NCI-H2029 treated with DMSO at 0.1 percent for 48 hours (cell line): ENCODE measurements around the gene PEPD.
"Not testable (repeated sequence)": the region's sequence is repeated elsewhere in the genome, so short reads cannot be mapped to it uniquely, and the experiment has no call there.

ENCODE experiments used
- DNase-seq: peaks from one replicate; lab custom pipeline; 2025; lab: John Stamatoyannopoulos, UW

Gene PEPD

GRCh38 chr19:33521480-33522370 is at the start of gene PEPD:
PEPD (minus strand) TSS chr19:33521791; CDS start chr19:33521760, 31 bp downstream.
- DNase-seq: peak; percentile 19

DNA sequence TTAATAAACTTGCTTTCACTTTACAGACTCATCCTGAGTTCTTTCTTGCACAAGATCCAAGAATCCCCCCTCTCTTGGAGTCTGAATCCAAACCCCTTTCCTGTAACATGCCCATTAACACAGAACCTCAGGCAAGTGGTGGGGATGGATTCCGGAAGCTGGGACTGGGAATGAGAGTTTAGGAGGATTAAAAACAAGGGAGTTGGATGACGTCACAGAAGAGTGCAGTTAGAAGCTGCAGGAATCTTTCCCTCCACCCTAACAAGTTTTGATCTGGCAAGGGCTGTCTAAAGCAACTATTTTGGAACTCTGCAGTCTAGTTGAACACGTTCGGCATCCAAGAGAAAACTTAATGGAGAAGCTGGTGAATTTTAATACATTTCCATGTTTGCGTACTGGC is 48.2 kb upstream of the PEPD start:
- DNase-seq: no peak

DNA sequence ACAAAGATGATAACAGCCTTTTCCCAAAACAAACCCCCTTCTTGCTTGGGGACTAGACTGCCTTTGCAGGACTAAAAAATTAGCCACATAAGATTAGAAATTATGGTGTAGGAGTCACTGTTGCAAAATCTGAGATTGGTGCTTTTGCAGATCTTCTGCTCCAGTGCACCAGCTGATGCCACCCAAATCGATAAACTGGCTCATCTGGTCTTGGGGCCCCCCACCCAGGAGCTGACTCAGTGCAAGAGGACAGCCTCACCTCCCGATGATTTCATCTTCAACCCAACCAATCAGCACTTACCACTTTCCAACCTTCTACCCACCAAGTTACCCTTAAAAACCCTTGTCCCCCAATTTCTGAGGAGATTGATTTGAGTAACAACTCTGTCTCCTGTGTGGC is 47.1 kb upstream of the PEPD start:
- no peak for DNase-seq

GRCh38 chr19:33564836-33565338 is 43.3 kb upstream of the PEPD start:
- DNase-seq: no peak

DNA sequence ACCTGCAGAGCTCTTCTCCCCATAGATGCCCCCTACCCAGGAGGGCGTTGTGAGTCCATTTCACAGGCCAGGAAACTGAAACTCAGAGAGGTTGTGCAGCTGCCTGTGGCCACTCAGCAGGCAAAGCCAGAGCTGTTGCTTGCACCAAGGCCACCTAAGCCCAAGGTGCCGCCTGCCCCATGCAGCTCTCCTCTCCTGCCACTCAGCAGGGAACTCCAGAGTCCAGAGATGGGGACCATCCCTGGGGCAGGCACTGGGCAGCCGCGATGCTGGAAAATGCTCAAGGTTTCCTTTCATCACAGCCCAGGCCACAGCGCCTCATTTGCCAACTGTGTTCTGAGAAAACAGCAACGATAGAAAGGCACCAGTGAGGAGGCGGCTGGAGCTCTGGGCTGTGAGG is 41.0 kb upstream of the PEPD start:
- DNase-seq: no peak

DNA sequence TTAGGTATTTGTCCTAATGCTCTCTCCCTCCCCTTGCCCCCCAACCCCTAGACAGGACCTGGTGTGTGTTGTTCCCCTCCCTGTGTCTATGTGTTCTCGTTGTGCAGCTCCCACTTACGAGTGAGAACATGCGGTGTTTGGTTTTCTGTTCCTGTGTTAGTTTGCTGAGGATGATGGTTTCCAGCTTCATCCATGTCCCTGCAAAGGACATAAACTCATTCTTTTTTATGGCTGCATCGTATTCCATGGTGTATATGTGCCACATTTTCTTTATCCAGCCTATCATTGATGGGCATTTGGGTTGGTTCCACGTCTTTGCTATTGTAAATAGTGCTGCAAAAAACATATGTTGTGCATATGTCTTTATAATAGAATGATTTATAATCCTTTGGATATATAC is 40.1 kb upstream of the PEPD start:
- DNase-seq: not testable (repeated sequence)

DNA sequence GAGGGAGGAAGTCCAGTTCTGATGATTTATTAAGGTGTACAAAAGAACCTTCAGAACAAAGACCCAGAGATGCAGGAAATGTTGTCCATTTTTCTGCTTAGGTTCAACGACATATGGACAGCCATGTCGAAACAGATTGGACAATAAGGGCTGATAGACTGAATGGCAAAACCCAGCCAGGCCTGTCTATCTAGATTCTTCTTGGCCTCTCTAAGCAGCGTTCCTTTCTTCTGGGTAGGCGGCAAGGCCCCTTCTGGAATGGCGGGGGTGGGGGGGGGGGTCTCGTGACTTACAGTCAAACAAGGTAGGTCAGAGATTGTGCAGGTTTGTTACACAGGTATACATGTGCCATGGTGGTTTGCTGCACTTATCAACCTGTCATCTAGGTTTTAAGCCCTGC is 39.7 kb upstream of the PEPD start:
- no peak for DNase-seq

GRCh38 chr19:33559996-33560395 is 38.4 kb upstream of the PEPD start:
- DNase-seq: no peak

DNA sequence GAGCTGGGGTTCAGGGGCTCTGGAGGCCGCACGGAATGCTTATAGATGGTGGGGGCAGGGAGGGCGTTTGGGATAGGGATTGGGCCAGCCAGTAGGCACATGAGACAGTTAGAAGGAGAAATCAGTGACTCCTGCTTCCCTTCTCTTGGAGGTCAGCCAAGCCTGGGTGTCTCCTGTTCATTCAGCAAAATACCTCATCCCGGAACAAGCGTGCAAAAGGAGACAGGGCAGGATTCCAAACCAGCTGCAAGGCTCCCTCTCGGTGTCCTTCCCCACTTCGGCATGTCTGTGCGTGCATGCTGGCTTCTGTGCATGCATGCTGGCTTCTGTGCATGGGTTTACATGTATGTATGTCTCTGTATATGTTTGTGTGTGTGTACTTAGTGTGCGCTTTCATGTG is 37.3 kb upstream of the PEPD start:
- DNase-seq: peak; percentile 40

DNA sequence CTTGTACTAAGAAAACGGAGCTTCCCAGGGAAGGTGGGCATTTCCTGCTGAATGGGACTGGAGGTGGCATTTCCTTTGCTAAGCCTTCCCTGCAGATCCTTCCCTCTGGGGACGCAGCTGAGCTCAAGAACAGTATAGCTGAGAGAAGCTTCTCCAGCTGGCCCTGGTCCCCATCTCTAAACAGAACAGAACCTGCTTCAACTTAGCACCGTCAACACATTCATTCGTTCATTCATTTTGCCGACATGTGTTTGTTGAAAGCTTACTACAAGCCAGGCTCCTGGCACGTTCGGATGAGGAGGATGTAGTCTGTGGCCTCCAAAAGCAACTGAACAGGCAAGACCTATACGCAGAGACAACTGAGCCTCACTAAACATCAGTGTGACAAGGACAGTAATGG is 36.6 kb upstream of the PEPD start:
- no peak for DNase-seq

- DNase-seq: no peak
Observed at GRCh38 chr19:33557720-33558119, 36.1 kb upstream of the PEPD start.

GRCh38 chr19:33557196-33557595 is 35.6 kb upstream of the PEPD start:
- DNase-seq: no peak

GRCh38 chr19:33556261-33556660 is 34.7 kb upstream of the PEPD start:
- DNase-seq: no peak

DNA sequence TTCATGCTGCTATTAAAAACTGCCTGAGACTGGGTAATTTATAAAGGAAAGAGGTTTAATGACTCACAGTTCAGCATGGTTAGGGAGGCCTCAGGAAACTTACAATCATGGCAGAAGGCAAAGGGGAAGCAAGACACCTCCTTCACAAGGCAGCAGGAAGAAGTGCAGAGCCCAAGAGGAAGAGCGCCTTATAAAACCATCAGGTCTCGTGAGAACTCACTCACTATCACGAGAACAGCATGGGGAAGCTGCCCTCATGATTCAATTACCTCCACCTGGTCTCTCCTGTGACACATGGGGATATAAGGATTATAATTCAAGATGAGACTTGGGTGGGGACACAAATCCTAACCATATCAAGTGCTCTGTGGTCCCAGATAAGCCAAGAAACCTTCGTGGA is 34.1 kb upstream of the PEPD start:
- DNase-seq: not testable (repeated sequence)

- no peak for DNase-seq
Observed at GRCh38 chr19:33554821-33555220, 33.2 kb upstream of the PEPD start.

GRCh38 chr19:33554391-33554790 is 32.8 kb upstream of the PEPD start:
- no peak for DNase-seq

GRCh38 chr19:33553530-33554310 is 32.1 kb upstream of the PEPD start:
- no peak for DNase-seq

- DNase-seq: no peak
Observed at GRCh38 chr19:33552928-33553279, 31.3 kb upstream of the PEPD start.

GRCh38 chr19:33552191-33552927 is 30.8 kb upstream of the PEPD start:
- no peak for DNase-seq

DNA sequence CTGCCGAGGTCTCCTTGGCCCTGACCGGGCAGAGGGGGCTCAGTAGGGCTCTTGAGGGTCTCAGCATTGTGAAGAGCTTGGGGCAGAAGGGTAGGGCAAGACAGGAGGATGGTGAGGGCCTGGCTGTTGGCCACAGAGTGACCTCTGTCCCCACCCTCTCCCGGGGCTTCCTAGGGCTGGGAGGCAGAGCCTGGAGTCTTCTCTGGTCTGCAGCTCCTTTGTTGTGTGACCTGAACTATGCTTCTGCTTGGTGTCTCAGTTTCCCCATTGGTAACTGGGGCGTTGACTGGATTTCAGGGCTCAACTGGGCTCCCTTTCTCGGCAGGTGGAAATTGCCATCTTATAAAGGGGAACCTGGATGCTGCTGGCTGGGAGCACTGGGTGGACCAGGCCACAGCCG is 30.1 kb upstream of the PEPD start:
- DNase-seq: no peak

GRCh38 chr19:33550768-33551167 is 29.2 kb upstream of the PEPD start:
- no peak for DNase-seq

DNA sequence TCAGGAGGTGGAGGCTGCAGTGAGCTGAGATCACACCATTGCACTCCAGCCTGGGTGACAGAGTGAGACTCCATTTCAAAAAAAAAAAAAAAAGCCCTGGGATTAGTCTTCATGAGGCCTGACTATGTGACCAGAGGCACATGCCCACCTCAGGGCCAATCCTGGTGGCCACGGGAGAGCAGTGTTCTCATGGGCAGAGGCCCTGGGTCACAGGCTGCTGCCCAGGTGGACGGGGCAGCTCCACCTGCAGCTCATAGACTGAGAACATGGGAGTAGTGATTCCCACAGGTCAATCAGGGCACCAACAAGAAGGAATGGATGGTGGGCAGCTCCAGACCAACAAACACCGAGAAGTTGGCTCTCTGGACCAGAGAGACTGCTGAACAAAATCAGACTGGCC is 26.1 kb upstream of the PEPD start:
- no peak for DNase-seq
